ENCODE results near the gene PAM.

DNA sequence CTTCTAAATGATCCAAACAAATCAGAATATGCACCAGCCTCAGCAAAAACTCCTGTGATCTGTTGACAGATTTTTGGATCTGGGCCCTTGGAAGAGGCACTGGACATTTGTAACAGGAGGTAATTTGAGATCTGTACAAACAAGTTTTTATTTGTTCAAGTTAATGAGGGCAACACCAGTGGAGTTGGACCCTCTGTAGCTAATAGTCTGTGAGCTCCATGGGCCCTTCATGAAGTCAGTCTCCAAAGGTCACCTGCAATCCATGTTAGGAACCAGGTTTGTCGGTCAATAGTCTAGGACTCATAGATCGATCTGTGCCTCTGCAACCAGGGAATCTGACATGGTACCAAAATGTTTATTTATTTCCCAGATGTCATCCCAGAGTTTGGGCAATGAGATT, 40.9 kb downstream of the PAM start:
- no peak for TF ChIP-seq POLR2AphosphoS5 (IDR thresholded peaks at IDR 0.05; ENCODE audit: low read depth, low read length)
- TF ChIP-seq, protein P1, sequence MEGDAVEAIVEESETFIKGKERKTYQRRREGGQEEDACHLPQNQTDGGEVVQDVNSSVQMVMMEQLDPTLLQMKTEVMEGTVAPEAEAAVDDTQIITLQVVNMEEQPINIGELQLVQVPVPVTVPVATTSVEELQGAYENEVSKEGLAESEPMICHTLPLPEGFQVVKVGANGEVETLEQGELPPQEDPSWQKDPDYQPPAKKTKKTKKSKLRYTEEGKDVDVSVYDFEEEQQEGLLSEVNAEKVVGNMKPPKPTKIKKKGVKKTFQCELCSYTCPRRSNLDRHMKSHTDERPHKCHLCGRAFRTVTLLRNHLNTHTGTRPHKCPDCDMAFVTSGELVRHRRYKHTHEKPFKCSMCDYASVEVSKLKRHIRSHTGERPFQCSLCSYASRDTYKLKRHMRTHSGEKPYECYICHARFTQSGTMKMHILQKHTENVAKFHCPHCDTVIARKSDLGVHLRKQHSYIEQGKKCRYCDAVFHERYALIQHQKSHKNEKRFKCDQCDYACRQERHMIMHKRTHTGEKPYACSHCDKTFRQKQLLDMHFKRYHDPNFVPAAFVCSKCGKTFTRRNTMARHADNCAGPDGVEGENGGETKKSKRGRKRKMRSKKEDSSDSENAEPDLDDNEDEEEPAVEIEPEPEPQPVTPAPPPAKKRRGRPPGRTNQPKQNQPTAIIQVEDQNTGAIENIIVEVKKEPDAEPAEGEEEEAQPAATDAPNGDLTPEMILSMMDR (IDR thresholded peaks at IDR 0.05): no peak
- no peak for TF ChIP-seq SIN3A (IDR thresholded peaks at IDR 0.05; ENCODE audit: borderline replicate concordance, insufficient read depth, low read depth, low read length)
- TF ChIP-seq, protein P2, sequence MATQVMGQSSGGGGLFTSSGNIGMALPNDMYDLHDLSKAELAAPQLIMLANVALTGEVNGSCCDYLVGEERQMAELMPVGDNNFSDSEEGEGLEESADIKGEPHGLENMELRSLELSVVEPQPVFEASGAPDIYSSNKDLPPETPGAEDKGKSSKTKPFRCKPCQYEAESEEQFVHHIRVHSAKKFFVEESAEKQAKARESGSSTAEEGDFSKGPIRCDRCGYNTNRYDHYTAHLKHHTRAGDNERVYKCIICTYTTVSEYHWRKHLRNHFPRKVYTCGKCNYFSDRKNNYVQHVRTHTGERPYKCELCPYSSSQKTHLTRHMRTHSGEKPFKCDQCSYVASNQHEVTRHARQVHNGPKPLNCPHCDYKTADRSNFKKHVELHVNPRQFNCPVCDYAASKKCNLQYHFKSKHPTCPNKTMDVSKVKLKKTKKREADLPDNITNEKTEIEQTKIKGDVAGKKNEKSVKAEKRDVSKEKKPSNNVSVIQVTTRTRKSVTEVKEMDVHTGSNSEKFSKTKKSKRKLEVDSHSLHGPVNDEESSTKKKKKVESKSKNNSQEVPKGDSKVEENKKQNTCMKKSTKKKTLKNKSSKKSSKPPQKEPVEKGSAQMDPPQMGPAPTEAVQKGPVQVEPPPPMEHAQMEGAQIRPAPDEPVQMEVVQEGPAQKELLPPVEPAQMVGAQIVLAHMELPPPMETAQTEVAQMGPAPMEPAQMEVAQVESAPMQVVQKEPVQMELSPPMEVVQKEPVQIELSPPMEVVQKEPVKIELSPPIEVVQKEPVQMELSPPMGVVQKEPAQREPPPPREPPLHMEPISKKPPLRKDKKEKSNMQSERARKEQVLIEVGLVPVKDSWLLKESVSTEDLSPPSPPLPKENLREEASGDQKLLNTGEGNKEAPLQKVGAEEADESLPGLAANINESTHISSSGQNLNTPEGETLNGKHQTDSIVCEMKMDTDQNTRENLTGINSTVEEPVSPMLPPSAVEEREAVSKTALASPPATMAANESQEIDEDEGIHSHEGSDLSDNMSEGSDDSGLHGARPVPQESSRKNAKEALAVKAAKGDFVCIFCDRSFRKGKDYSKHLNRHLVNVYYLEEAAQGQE (IDR thresholded peaks at IDR 0.05; ENCODE audit: insufficient read depth in 1 of 2, low read depth in 2 of 2, low read length in 1 of 2): no peak

All from Panc1 (cell line).